OCI-LY1 (cell line): Measurements from ENCODE around the gene CLDN3.

Experiments used
- EZH2 ChIP-seq: fragments of 200-600 bp; sonication (generic), shearing (Covaris generic); IDR thresholded peaks from 2 replicates; pipeline ENCODE4 v1.8.0; 2017; ENCODE audit warnings: borderline replicate concordance, mixed run types, mild to moderate bottlenecking, antibody characterized with exemption, low read length, moderate library complexity, mixed read lengths
- TF ChIP-seq, protein P1 (sequence below): fragments of 200-600 bp; sonication (generic), shearing (Covaris generic); IDR thresholded peaks from 2 replicates; pipeline ENCODE4 v1.5.1; 2017; ENCODE audit warnings: mild to moderate bottlenecking, antibody characterized with exemption, low read length, moderate library complexity, mixed read lengths

GRCh38 chr7:73740212-73740611, 29.9 kb downstream of the CLDN3 start:
- TF ChIP-seq, protein P1, sequence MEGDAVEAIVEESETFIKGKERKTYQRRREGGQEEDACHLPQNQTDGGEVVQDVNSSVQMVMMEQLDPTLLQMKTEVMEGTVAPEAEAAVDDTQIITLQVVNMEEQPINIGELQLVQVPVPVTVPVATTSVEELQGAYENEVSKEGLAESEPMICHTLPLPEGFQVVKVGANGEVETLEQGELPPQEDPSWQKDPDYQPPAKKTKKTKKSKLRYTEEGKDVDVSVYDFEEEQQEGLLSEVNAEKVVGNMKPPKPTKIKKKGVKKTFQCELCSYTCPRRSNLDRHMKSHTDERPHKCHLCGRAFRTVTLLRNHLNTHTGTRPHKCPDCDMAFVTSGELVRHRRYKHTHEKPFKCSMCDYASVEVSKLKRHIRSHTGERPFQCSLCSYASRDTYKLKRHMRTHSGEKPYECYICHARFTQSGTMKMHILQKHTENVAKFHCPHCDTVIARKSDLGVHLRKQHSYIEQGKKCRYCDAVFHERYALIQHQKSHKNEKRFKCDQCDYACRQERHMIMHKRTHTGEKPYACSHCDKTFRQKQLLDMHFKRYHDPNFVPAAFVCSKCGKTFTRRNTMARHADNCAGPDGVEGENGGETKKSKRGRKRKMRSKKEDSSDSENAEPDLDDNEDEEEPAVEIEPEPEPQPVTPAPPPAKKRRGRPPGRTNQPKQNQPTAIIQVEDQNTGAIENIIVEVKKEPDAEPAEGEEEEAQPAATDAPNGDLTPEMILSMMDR = no peak
- no peak for TF ChIP-seq EZH2
